K562 (cell line): ENCODE measurements around the gene IL15RA. TPM values are rescaled to one million over a fixed set of nuclear protein-coding genes. Genes with fewer than 3 reads are reported as not detected.
"Not testable (repeated sequence)": the region's sequence is repeated elsewhere in the genome, so short reads cannot be mapped to it uniquely, and the experiment has no call there.

Source experiments
- ATAC-seq: fragments of 200-7000 bp; cut with Tn5 transposase; 3 replicates; pipeline ENCODE4 v1.9.1; 2020; ENCODE audit warnings: moderate library complexity
- BruUV-seq: library from RNA; stranded (reverse); fragments of 400-500 nt; replicated peaks from 2 replicates; lab custom pipeline; 2021; lab: Mats Ljungman, UMichigan
- CTCF ChIA-PET: fragments of 300-600 bp; formaldehyde crosslinking; extraction: SDS; loops from one replicate; lab custom pipeline; 2021; ENCODE audit warnings: low intra/inter-chr PET ratio; lab: Yijun Ruan, JAX
- POLR2A ChIA-PET: fragments of 300-600, 350-650 bp; sonication (Branson Sonifier 250); formaldehyde crosslinking; extraction: SDS; loops from one replicate; lab custom pipeline; 2021; ENCODE audit warnings: antibody characterized with exemption, inconsistent platforms; lab: Yijun Ruan, JAX
- DNase-seq, 4 experiments: peaks; one replicate each; pipeline versions ENCODE4 v3.0.0 to v3.0.0-alpha.2; 2011 to 2018; ENCODE audit warnings: low spot score in 3 of 4, mixed read lengths in 3 of 4; ENCODE audit errors: extremely low read depth in 1 of 4
- FAIRE-seq: peaks from 2 replicates; lab custom pipeline; 2011; peaks lifted over from hg19 to GRCh38; lab: Jason Lieb, UNC
- H2AFZ ChIP-seq: 2 replicates; pipeline ENCODE4 v1.6.0; 2011; ENCODE audit warnings: low read depth, low read length, control low read depth, inconsistent platforms
- H3K27ac ChIP-seq: fragments of 200-600 bp; 3 replicates; pipeline ENCODE4 v1.8.0; 2011; ENCODE audit warnings: low read depth, mild to moderate bottlenecking, control low read depth, inconsistent platforms, low read length, moderate library complexity, mixed read lengths; ENCODE audit errors: extremely low read depth
- H3K27me3 ChIP-seq, 2 experiments: fragments of 300-600 bp in 1 of 2; 2 replicates in 1 of 2; 3 replicates in 1 of 2; pipeline versions ENCODE4 v1.6.0 to v1.8.0; 2011; ENCODE audit warnings: inconsistent platforms in 2 of 2, low read length in 2 of 2, mild to moderate bottlenecking in 1 of 2, mixed read lengths in 1 of 2, moderate library complexity in 1 of 2; ENCODE audit not compliant: control insufficient read depth in 2 of 2, insufficient read depth in 2 of 2
- H3K36me3 ChIP-seq: fragments of 300-600 bp; 3 replicates; pipeline ENCODE4 v1.8.0; 2011; ENCODE audit warnings: mild to moderate bottlenecking, low read length, inconsistent platforms; ENCODE audit not compliant: control insufficient read depth, insufficient read depth
- H3K4me1 ChIP-seq, 2 experiments: fragments of 200-600 bp in 1 of 2; replicated peaks in 1 of 2; 2 replicates in 1 of 2; 3 replicates in 1 of 2; pipeline versions ENCODE4 v1.5.1 to v1.8.0; 2011; ENCODE audit warnings: inconsistent platforms in 2 of 2, low read length in 2 of 2, mild to moderate bottlenecking in 1 of 2, mixed read lengths in 1 of 2, moderate library complexity in 1 of 2; ENCODE audit not compliant: control insufficient read depth in 2 of 2, insufficient read depth in 2 of 2
- H3K4me2 ChIP-seq: 2 replicates; pipeline ENCODE4 v1.6.1; 2011; ENCODE audit warnings: low read length, control low read depth, inconsistent platforms, mixed read lengths; ENCODE audit not compliant: insufficient read depth
- H3K4me3 ChIP-seq: fragments of 200-600 bp; sonication (generic), shearing (Covaris generic); 2 replicates; pipeline ENCODE4 v1.5.1; 2016; ENCODE audit warnings: control low read depth, inconsistent platforms
- H3K79me2 ChIP-seq: fragments of 200-600 bp; 3 replicates; pipeline ENCODE4 v1.8.0; 2011; ENCODE audit warnings: low read length, inconsistent platforms; ENCODE audit not compliant: control insufficient read depth, insufficient read depth
- H3K9ac ChIP-seq, 2 experiments: 2 replicates each; pipeline versions ENCODE4 v1.6.0 to v1.6.1; 2011; ENCODE audit warnings: low read depth in 2 of 2, low read length in 2 of 2, control low read depth in 1 of 2, inconsistent platforms in 1 of 2, mild to moderate bottlenecking in 1 of 2, mixed read lengths in 1 of 2; ENCODE audit not compliant: insufficient read depth in 1 of 2
- H3K9me1 ChIP-seq: one replicate; pipeline ENCODE4 v1.6.0; 2011; ENCODE audit warnings: inconsistent platforms, mild to moderate bottlenecking, low read length, moderate library complexity; ENCODE audit not compliant: control insufficient read depth, insufficient read depth
- H3K9me3 ChIP-seq: replicated peaks from 2 replicates; pipeline ENCODE4 v1.5.1; 2011; ENCODE audit warnings: low read depth, low read length, inconsistent platforms; ENCODE audit not compliant: control insufficient read depth, insufficient read depth
- H4K20me1 ChIP-seq: replicated peaks from 2 replicates; pipeline ENCODE4 v1.6.1; 2011; ENCODE audit warnings: low read length, inconsistent platforms, mixed read lengths; ENCODE audit not compliant: control insufficient read depth, insufficient read depth
- MXI1 ChIP-seq: IDR thresholded peaks from 2 replicates; pipeline ENCODE4 v1.6.1; 2011; ENCODE audit warnings: low read depth, mild to moderate bottlenecking, improper control_type of control experiment, low read length
- SMAD1 ChIP-seq: fragments of 150-350 bp; IDR thresholded peaks from 2 replicates; pipeline ENCODE4 v1.6.1; 2014; ENCODE audit warnings: low read length, low read depth; ENCODE audit not compliant: partially characterized antibody
- TEAD4 ChIP-seq, 2 experiments: sonication (generic) in 1 of 2; formaldehyde crosslinking in 1 of 2; IDR thresholded peaks; 2 replicates each; pipeline versions ENCODE4 v1.6.1 to v1.8.0; 2012 to 2022; ENCODE audit warnings: borderline replicate concordance in 1 of 2, inconsistent platforms in 1 of 2, low read length in 1 of 2, mild to moderate bottlenecking in 1 of 2, missing genetic modification reagents in 1 of 2
- ZNF184 ChIP-seq: sonication (generic); formaldehyde crosslinking; IDR thresholded peaks from 2 replicates; pipeline ENCODE4 v1.5.0; 2020; ENCODE audit warnings: missing genetic modification reagents
- ZNF197 ChIP-seq: fragments of 200-800 bp; sonication (Bioruptor generic); IDR thresholded peaks from 2 replicates; pipeline ENCODE4 v1.6.1; 2016; ENCODE audit warnings: low read depth, missing genetic modification characterization, missing compliant biosample characterization
- WGBS: fragments of 100-300 bp; shearing (Covaris generic); methylation state at CpG from one replicate; pipeline ENCODE4 v1.1.6; 2016; ENCODE audit warnings: low coverage, mixed read lengths; ENCODE audit not compliant: insufficient coverage; ENCODE audit errors: missing lambda C conversion rate; 5-methylcytosine and 5-hydroxymethylcytosine counted together
- in situ Hi-C: fragments of 300-500 bp; cut with MboI; formaldehyde crosslinking; loops from 4 replicates; pipeline ENCODE4 v1.15.0; 2018; ENCODE audit warnings: inconsistent platforms, mixed read lengths
- intact Hi-C: fragments of 100-400 bp; cut with micrococcal nuclease; formaldehyde crosslinking; loops from 2 replicates; pipeline ENCODE4 v1.14.2; 2022
- polyA plus RNA-seq, 8 experiments: library from polyadenylated mRNA; depleted of rRNA in 4 of 8; stranded (reverse) in 5 of 8; unstranded in 3 of 8; fragments of >200 nt; fragmentation: Nextera tagmentation in 2 of 8; fragmentation: Illumina TruSeq in 1 of 8; extraction: Ambion mirVana in 2 of 8; extraction: Trizol in 1 of 8; gene quantifications; 2 replicates each; pipeline versions ENCODE4 v1.2.1 to v1.2.3, GENCODE V29; 2011 to 2014; ENCODE audit warnings: inconsistent platforms in 1 of 8, missing spikeins in 1 of 8
- total RNA-seq, 7 experiments: library from RNA; depleted of rRNA in 6 of 7; stranded (reverse); fragments of >200 nt in 6 of 7; fragmentation: Illumina TruSeq in 2 of 7; extraction: Trizol in 2 of 7; gene quantifications; 2 replicates each; pipeline versions ENCODE4 v1.2.1 to v1.2.3, GENCODE V29; 2011 to 2021; ENCODE audit warnings: low replicate concordance in 1 of 7
- TF ChIP-seq, protein P1 (sequence below): sonication (generic); formaldehyde crosslinking; IDR thresholded peaks from 2 replicates; pipeline ENCODE4 v1.8.1; 2023; ENCODE audit warnings: missing genetic modification reagents, mild to moderate bottlenecking, borderline replicate concordance

The IL15RA gene
- total and polyA plus RNA-seq, 9 of the 15 experiments (the other 6 are each of a cell fraction or from before 2014, with no cell fraction given), result 1.2 to 11.7 (median 8.0) TPM

DNA sequence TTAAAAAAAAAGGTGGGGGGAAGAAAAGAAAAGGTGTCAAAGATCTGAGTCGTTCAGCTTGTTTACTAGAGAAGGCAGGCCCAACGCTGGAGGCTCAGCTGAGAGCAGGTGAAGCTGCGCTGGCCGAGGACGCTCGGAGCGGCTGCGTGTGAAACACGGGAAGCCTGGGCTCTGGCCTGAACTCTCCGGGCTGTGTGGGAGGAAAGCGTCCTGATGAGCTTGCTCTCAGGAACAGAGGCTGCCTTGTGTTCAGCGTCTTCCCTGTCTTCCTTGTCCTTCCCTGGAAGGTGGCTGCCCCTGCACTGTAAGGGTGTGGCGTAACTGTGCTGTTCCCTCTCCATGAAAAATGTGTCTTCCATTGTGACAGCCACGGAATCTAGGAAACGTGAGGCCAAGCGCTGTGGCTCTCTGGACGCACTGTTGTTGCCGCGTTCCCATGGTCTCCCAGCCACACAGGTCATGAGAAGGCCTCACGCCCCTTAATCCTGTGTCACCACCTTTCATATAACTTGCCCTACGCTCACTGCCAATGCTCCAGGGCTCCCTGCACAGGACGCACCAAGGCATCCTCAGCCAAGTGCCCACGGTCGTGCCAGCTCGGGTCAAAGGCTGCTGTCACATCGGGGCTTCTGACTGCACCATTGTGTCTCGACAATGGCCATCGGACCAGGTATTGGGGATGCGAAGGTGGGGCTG, 15.8 kb downstream of the IL15RA start:
- DNase-seq, result no peak
- no peak overlapping the region for H3K4me2 ChIP-seq
- TF ChIP-seq SMAD1 (no peak), ZNF197 (CRISPR knock-in tag) (no peak), ZNF184 (CRISPR knock-in tag) (no peak), MXI1 (no peak), TEAD4 (IDR thresholded peaks at IDR 0.05; ENCODE audit: low read length) (no peak), TEAD4 (CRISPR knock-in tag; IDR thresholded peaks at IDR 0.05; ENCODE audit: borderline replicate concordance) (peak; percentile 65; the same call in 1 of the 2 replicates)
- TF ChIP-seq, protein P1, sequence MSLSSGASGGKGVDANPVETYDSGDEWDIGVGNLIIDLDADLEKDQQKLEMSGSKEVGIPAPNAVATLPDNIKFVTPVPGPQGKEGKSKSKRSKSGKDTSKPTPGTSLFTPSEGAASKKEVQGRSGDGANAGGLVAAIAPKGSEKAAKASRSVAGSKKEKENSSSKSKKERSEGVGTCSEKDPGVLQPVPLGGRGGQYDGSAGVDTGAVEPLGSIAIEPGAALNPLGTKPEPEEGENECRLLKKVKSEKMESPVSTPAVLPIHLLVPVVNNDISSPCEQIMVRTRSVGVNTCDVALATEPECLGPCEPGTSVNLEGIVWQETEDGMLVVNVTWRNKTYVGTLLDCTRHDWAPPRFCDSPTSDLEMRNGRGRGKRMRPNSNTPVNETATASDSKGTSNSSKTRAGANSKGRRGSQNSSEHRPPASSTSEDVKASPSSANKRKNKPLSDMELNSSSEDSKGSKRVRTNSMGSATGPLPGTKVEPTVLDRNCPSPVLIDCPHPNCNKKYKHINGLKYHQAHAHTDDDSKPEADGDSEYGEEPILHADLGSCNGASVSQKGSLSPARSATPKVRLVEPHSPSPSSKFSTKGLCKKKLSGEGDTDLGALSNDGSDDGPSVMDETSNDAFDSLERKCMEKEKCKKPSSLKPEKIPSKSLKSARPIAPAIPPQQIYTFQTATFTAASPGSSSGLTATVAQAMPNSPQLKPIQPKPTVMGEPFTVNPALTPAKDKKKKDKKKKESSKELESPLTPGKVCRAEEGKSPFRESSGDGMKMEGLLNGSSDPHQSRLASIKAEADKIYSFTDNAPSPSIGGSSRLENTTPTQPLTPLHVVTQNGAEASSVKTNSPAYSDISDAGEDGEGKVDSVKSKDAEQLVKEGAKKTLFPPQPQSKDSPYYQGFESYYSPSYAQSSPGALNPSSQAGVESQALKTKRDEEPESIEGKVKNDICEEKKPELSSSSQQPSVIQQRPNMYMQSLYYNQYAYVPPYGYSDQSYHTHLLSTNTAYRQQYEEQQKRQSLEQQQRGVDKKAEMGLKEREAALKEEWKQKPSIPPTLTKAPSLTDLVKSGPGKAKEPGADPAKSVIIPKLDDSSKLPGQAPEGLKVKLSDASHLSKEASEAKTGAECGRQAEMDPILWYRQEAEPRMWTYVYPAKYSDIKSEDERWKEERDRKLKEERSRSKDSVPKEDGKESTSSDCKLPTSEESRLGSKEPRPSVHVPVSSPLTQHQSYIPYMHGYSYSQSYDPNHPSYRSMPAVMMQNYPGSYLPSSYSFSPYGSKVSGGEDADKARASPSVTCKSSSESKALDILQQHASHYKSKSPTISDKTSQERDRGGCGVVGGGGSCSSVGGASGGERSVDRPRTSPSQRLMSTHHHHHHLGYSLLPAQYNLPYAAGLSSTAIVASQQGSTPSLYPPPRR (CRISPR knock-in tag), result no peak
- TF ChIP-seq, all 486 proteins: peak for 1
- intact Hi-C loops, result no loop called here
- ATAC-seq (no peak), FAIRE-seq (no peak)
- ChIA-PET POLR2A (interaction anchor here (1.2 to 3.0 kb wide), 3 partner anchors 10 to 20 kb away, joined by 3 to 16 read pairs (median 7); no protein-coding TSS in a partner anchor), CTCF (interaction anchor here (0.6 kb wide), 1 partner anchor 16 kb away, joined by 4 read pairs; no protein-coding TSS in a partner anchor)
- in situ Hi-C loops, result no loop called here
- no TSS peak for BruUV-seq
- H3K27me3 ChIP-seq, result no peaks in the 10 kb centered on the region
- no peak overlapping the region for H3K4me3 ChIP-seq
- H3K79me2 ChIP-seq, result no peaks in the 10 kb centered on the region
- peak overlapping the region in 1 of 2 experiments; percentile 17; a peak in 1 of 4 replicates for H3K9ac ChIP-seq
- peaks cover 20% of the 10 kb centered on the region; the same call in 2 of the 3 replicates for H3K36me3 ChIP-seq
- WGBS, result 88% methylated on average over 28 of the region's 29 CpGs
- peaks cover 10% of the 10 kb centered on the region for H3K9me1 ChIP-seq
- no peaks in the 10 kb centered on the region for H4K20me1 ChIP-seq
- H3K9me3 ChIP-seq, result no peaks in the 10 kb centered on the region
- no peak overlapping the region; the same call in 2 of the 3 replicates for H3K27ac ChIP-seq
- no peak overlapping the region for H2AFZ ChIP-seq
- peaks cover 6 to 24% of the 10 kb centered on the region in 2 experiments; a peak in 4 of 5 replicates for H3K4me1 ChIP-seq

DNA sequence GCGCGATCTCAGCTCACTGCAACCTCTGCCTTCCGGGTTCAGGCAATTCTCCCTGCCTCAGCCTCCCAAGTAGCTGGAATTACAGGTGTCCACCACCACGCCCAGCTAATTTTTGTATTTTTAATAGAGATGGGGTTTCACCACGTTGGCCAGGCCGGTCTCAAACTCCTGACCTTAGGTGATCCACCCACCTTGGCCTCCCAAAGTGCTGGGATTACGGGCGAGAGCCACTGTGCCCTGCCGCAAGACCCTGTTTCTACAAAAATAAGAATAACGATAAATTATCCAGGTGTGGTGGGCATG, 16.4 kb downstream of the IL15RA start:
- H3K9ac ChIP-seq, H3K79me2 ChIP-seq, intact Hi-C loops, BruUV-seq, FAIRE-seq, ATAC-seq, H3K27me3 ChIP-seq, H2AFZ ChIP-seq, DNase-seq, H4K20me1 ChIP-seq, H3K4me3 ChIP-seq, H3K9me1 ChIP-seq, CTCF ChIA-PET, in situ Hi-C loops, H3K4me2 ChIP-seq, H3K9me3 ChIP-seq: not testable (repeated sequence)
- H3K4me1 ChIP-seq, result peaks cover 6 to 24% of the 10 kb centered on the region in 2 experiments; a peak in 4 of 5 replicates
- peak overlapping the region; percentile 26; the same call in 1 of the 3 replicates for H3K27ac ChIP-seq
- WGBS, result 84% methylated on average over 8 of the region's 10 CpGs
- POLR2A ChIA-PET, result interaction anchor here (2.5 to 3.0 kb wide), 2 partner anchors 9 to 11 kb away, joined by 7 to 16 read pairs; no protein-coding TSS in a partner anchor
- peaks cover 18% of the 10 kb centered on the region; the same call in 2 of the 3 replicates for H3K36me3 ChIP-seq
